Measurements from ENCODE around the gene NECAB3. TPM values are rescaled to one million over a fixed set of nuclear protein-coding genes. Genes with fewer than 3 reads are reported as not detected.

NECAB3 gene
- total and polyA plus RNA-seq, 2 of the 13 experiments (the other 11 are each of a cell fraction or from before 2014, with no cell fraction given): 61.5 to 65.5 TPM

DNA sequence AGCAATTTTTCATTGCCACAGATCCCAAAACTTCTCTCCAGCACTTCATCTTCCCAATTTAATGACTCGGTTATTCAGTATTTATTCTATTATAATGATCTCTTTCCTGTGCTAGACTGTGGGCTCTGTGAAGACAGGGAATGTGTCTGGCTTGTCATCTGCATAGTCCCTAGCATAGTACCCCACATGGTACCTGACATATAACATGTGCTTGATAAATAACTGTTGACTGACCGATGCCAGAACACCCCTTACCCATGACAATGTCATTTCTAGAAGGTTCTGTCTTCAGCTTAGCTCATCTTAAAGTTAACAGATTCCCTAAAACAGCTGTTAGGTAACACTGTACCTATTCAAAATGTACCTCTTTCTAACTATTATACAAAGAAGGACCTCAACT is 42.3 kb upstream of the NECAB3 start:
- no peaks in the 10 kb centered on the region for H3K79me2 ChIP-seq (ENCODE audit: insufficient read depth, low read length)
- ATAC-seq: no peak
- peaks cover 2 to 4% of the 10 kb centered on the region in 2 experiments; a peak in 2 of 5 replicates for H3K27me3 ChIP-seq (ENCODE audit: control insufficient read depth in 1 of 2, insufficient read depth in 2 of 2, low read length in 2 of 2)
- no peak for TF ChIP-seq NBN (conservative IDR thresholded peaks at IDR 0.05)
- 0 out of 2 replicates have a peak, but pooled peaks have one; percentile 32 for TF ChIP-seq KLF12 (CRISPR knock-in tag; IDR thresholded peaks at IDR 0.05; ENCODE audit: borderline replicate concordance)
- no peak for TF ChIP-seq EHMT2 (IDR thresholded peaks at IDR 0.05; ENCODE audit: borderline replicate concordance, low read depth, low read length)
- TF ChIP-seq U2AF2 (IDR thresholded peaks at IDR 0.05; ENCODE audit: low read depth, low read length): no peak
- no peak for TF ChIP-seq DNMT3B (CRISPR knock-in tag; conservative IDR thresholded peaks at IDR 0.05)
- no peak for TF ChIP-seq ZZZ3 (CRISPR knock-in tag; IDR thresholded peaks at IDR 0.05; ENCODE audit: borderline replicate concordance)
- TF ChIP-seq, protein P1, sequence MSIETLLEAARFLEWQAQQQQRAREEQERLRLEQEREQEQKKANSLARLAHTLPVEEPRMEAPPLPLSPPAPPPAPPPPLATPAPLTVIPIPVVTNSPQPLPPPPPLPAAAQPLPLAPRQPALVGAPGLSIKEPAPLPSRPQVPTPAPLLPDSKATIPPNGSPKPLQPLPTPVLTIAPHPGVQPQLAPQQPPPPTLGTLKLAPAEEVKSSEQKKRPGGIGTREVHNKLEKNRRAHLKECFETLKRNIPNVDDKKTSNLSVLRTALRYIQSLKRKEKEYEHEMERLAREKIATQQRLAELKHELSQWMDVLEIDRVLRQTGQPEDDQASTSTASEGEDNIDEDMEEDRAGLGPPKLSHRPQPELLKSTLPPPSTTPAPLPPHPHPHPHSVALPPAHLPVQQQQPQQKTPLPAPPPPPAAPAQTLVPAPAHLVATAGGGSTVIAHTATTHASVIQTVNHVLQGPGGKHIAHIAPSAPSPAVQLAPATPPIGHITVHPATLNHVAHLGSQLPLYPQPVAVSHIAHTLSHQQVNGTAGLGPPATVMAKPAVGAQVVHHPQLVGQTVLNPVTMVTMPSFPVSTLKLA (IDR thresholded peaks at IDR 0.05): peak; percentile 98
- no peak for TF ChIP-seq RAD51 (IDR thresholded peaks at IDR 0.05; ENCODE audit: borderline replicate concordance)
- TF ChIP-seq, protein P2, sequence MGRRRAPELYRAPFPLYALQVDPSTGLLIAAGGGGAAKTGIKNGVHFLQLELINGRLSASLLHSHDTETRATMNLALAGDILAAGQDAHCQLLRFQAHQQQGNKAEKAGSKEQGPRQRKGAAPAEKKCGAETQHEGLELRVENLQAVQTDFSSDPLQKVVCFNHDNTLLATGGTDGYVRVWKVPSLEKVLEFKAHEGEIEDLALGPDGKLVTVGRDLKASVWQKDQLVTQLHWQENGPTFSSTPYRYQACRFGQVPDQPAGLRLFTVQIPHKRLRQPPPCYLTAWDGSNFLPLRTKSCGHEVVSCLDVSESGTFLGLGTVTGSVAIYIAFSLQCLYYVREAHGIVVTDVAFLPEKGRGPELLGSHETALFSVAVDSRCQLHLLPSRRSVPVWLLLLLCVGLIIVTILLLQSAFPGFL (CRISPR knock-in tag; IDR thresholded peaks at IDR 0.05): 0 out of 2 replicates have a peak, but pooled peaks have one; percentile 26
- in situ Hi-C loops (cut with HindIII; ENCODE audit: extremely low pct_ligation_motif_present, low pct_unique_long_range_greater_than_20kb): no loop called here
- ChIA-PET POLR2A (no interaction called here), CTCF (ENCODE audit: low intra/inter-chr PET ratio, low total read pairs) (no interaction called here)
- no peak overlapping the region for H3K4me3 ChIP-seq (replicated peaks in 1 of 3; ENCODE audit: insufficient read depth in 1 of 3, low read depth in 2 of 3, low read length in 3 of 3)
- H4K20me1 ChIP-seq (ENCODE audit: insufficient read depth, low read length): no peaks in the 10 kb centered on the region
- no peaks in the 10 kb centered on the region for H3K36me3 ChIP-seq (replicated peaks in 1 of 2; ENCODE audit: control insufficient read depth in 1 of 2, insufficient read depth in 2 of 2, low read length in 2 of 2)
- no peak for DNase-seq (ENCODE audit: low spot score)
- no peak overlapping the region for H3K27ac ChIP-seq (ENCODE audit: extremely low read length, insufficient read depth, low read length)
- 17% methylated on average over 2 of the region's 2 CpGs for WGBS (ENCODE audit: low lambda C conversion rate)
- H3K9ac ChIP-seq (ENCODE audit: insufficient read depth, low read depth, low read length): no peak overlapping the region
- no TSS peak for BruUV-seq (replicated peaks)
- no peaks in the 10 kb centered on the region for H3K9me3 ChIP-seq (ENCODE audit: low read length)
- no peak overlapping the region for H3K4me2 ChIP-seq (ENCODE audit: low read depth, low read length)
- no peak for FAIRE-seq
- intact Hi-C loops (cut with micrococcal nuclease; ENCODE audit: unreplicated experiment): no loop called here
- peaks cover 73% of the 10 kb centered on the region for H3K4me1 ChIP-seq (ENCODE audit: insufficient read depth, low read length)
- no peak overlapping the region for H2AFZ ChIP-seq (ENCODE audit: low read length)
